RWPE1 (cell line): Measurements from ENCODE around the gene DALRD3.
A peak's percentile ranks its signal among the peaks of the same experiment; 100 is the strongest.

Experiments used
- CTCF ChIA-PET: fragments of 350-600 bp; sonication (Branson Sonifier 250); formaldehyde crosslinking; extraction: SDS; loops from one replicate; lab custom pipeline; 2021; lab: Yijun Ruan, JAX
- POLR2A ChIA-PET: fragments of 400-600 bp; formaldehyde crosslinking; extraction: SDS; loops from one replicate; lab custom pipeline; 2020; ENCODE audit warnings: antibody characterized with exemption; ENCODE audit not compliant: low non-redundant PET; lab: Yijun Ruan, JAX
- DNase-seq: peaks from one replicate; pipeline ENCODE4 v3.0.0; 2012; ENCODE audit warnings: low spot score
- H3K27ac ChIP-seq: fragments of 450-650 bp; 2 replicates; pipeline ENCODE4 v1.5.1; 2017
- CTCF ChIP-seq: fragments of 450-650 bp; conservative IDR thresholded peaks from 2 replicates; pipeline ENCODE4 v1.5.1; 2017; ENCODE audit warnings: low read depth, mild to moderate bottlenecking

DALRD3 gene

GRCh38 chr3:48974076-48974864 lies 44.1 kb downstream of the DALRD3 start:
- ChIA-PET POLR2A (no interaction called here), CTCF (no interaction called here)
- TF ChIP-seq CTCF: no peak
- peak overlapping the region; percentile 29 for H3K27ac ChIP-seq
- no peak for DNase-seq

- no peak overlapping the region for H3K27ac ChIP-seq
- TF ChIP-seq CTCF: no peak
- DNase-seq: no peak
- POLR2A ChIA-PET: no interaction called here
- CTCF ChIA-PET: no interaction called here
These were observed 47.8 kb downstream of the DALRD3 start for GRCh38 chr3:48970586-48970985.

DNA sequence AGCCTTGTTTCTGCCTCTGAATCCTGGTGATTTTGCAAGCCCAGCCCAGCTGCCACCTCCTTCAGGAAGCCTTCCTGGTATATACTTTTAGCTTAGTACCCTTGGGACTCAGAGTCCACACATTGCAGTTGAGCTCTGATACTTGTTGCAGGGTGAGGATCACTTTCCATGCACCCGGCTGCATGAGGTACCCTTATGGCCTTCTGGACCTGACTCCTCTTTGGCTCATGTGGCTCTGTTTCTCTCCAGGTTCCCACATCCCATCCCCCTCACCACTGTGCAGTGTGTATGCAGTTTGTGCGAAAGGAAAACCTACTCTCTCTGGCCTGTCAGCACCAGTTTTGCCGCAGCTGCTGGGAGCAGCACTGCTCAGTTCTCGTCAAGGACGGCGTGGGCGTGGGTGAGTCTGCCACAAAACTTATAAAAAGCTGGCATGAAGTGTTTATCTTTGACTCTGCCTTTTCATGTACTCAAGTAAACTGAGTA lies 51.5 kb downstream of the DALRD3 start:
- no peak for DNase-seq
- CTCF ChIA-PET: interaction anchor here (0.6 kb wide), 1 partner anchor 15 kb away, joined by 4 read pairs; no protein-coding TSS in a partner anchor
- POLR2A ChIA-PET: no interaction called here
- TF ChIP-seq CTCF: no peak
- peak overlapping the region; percentile 31; the same call in 1 of the 2 replicates for H3K27ac ChIP-seq

DNA sequence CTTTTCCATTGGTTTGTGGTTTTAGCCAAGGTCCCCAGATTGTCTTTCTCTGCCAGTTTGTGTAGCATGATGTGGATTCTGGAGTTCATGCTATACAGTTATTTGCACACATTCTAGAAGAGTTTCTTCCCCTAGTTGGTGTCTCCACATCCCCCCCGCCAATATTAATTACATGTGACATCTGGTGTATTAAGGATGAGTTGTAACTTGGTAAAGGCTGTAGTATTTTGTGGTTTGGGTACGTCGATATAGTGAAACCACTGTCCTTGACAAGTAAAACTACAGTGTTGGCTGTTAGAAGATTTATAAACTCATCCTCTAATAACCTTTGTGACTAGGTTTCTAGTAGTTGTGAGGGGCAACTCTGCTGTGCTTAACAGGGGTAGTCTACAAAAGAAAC lies 52.0 kb downstream of the DALRD3 start:
- no peak for TF ChIP-seq CTCF
- DNase-seq: no peak
- no peak overlapping the region for H3K27ac ChIP-seq
- ChIA-PET CTCF (no interaction called here), POLR2A (no interaction called here)
